ENCODE measurements around the gene ANKRD34C. TPM values are rescaled to one million over a fixed set of nuclear protein-coding genes. Genes with fewer than 3 reads are reported as not detected.

Gene ANKRD34C
- polyA plus RNA-seq, 1 donor (not counting 4 experiments of a cell fraction or from before 2014, with no cell fraction given) = not detected

DNA sequence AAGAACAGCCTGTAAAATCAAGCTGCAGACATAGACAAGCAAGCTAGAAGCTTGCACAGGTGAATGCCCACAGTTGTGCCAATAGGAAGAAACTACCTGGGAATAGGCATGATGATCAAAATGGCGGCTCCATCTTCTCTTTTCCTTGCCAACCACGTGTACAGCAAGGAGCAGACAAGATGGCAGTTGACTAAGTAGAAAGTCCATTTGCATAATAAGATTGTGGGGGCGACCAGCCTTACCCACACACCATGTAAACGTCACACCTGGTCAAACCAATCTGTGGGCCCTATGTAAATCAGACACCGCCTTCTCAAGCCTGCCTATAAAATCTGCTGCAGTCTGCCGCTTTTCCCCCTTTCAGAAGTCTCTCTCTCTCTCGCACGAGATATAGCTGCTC is 25.1 kb upstream of the ANKRD34C start:
- no peak for DNase-seq (ENCODE audit: low read depth, low spot score)
- dilution Hi-C loops (cut with MboI; ENCODE audit: extremely low pct_ligation_motif_present, low sequenced_read_pairs) = no loop called here
- no peak for FAIRE-seq

DNA sequence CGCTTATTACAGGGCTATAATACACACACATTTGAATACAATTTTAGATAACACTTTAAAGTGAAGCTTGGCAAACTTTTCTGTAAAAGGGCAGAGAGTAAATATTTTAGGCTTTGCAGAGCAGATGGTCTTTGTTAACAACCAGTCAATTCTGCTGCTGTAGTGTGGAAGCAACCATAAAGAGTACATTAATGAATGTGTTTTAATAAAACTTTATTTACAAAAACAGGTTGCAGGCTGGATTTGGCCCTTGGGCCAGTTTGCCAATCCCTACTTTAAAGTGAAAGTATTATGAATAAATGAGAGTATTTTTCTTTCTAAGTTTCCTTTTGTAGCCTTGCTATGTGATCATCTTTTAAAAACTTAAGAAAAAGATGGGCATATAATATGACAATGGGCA is 20.7 kb upstream of the ANKRD34C start:
- Histone ChIP-seq H3K4me3 (ENCODE audit: control insufficient read depth in 2 of 3, extremely low read depth in 1 of 3, insufficient read depth in 2 of 3, low read depth in 1 of 3, low read length in 3 of 3) (no peak overlapping the region), H3K4me2 (ENCODE audit: control insufficient read depth, extremely low read depth, insufficient read depth, low read depth, low read length) (no peak overlapping the region), H3K79me2 (ENCODE audit: control insufficient read depth, insufficient read depth, low read length) (no peaks in the 10 kb centered on the region), H3K9me3 (ENCODE audit: control insufficient read depth, low read depth, low read length) (no peaks in the 10 kb centered on the region), H3K27ac (ENCODE audit: control insufficient read depth, insufficient read depth, low read length) (no peak overlapping the region), H3K27me3 (ENCODE audit: control insufficient read depth, extremely low read depth, insufficient read depth, low read length) (no peaks in the 10 kb centered on the region), H2AFZ (ENCODE audit: control insufficient read depth, low read length) (no peak overlapping the region), H3K36me3 (ENCODE audit: control insufficient read depth in 2 of 2, extremely low read depth in 1 of 2, insufficient read depth in 2 of 2, low read length in 2 of 2) (no peaks in the 10 kb centered on the region), H4K20me1 (ENCODE audit: control insufficient read depth, extremely low read depth, insufficient read depth, low read length) (no peaks in the 10 kb centered on the region), H3K4me1 (ENCODE audit: control insufficient read depth, extremely low read depth, insufficient read depth, low read length) (no peaks in the 10 kb centered on the region), H3K9ac (ENCODE audit: control insufficient read depth, extremely low read depth, insufficient read depth, low read length) (no peak overlapping the region), H3K9me1 (ENCODE audit: control insufficient read depth, extremely low read depth, insufficient read depth, low read length) (no peaks in the 10 kb centered on the region)
- TF ChIP-seq, protein P1, sequence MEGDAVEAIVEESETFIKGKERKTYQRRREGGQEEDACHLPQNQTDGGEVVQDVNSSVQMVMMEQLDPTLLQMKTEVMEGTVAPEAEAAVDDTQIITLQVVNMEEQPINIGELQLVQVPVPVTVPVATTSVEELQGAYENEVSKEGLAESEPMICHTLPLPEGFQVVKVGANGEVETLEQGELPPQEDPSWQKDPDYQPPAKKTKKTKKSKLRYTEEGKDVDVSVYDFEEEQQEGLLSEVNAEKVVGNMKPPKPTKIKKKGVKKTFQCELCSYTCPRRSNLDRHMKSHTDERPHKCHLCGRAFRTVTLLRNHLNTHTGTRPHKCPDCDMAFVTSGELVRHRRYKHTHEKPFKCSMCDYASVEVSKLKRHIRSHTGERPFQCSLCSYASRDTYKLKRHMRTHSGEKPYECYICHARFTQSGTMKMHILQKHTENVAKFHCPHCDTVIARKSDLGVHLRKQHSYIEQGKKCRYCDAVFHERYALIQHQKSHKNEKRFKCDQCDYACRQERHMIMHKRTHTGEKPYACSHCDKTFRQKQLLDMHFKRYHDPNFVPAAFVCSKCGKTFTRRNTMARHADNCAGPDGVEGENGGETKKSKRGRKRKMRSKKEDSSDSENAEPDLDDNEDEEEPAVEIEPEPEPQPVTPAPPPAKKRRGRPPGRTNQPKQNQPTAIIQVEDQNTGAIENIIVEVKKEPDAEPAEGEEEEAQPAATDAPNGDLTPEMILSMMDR (optimal IDR thresholded peaks at IDR 0.05 in 1 of 3, IDR thresholded peaks at IDR 0.05 in 1 of 3, conservative IDR thresholded peaks at IDR 0.05 in 1 of 3; ENCODE audit: extremely low read depth in 1 of 3, insufficient read depth in 2 of 3, low read length in 3 of 3) = no peak
- TF ChIP-seq EZH2 (IDR thresholded peaks at IDR 0.05; ENCODE audit: low read length) = no peak
- no peak for FAIRE-seq
- dilution Hi-C loops (cut with MboI; ENCODE audit: extremely low pct_ligation_motif_present, low sequenced_read_pairs) = no loop called here
- no peak for DNase-seq (ENCODE audit: low read depth, low spot score)

More for the DNA sequence above, 25.1 kb upstream of the ANKRD34C start:
- Histone ChIP-seq H3K9me3 (ENCODE audit: control insufficient read depth, low read depth, low read length) (no peaks in the 10 kb centered on the region), H4K20me1 (ENCODE audit: control insufficient read depth, extremely low read depth, insufficient read depth, low read length) (no peaks in the 10 kb centered on the region), H3K36me3 (ENCODE audit: control insufficient read depth in 2 of 2, extremely low read depth in 1 of 2, insufficient read depth in 2 of 2, low read length in 2 of 2) (no peaks in the 10 kb centered on the region), H3K4me3 (ENCODE audit: control insufficient read depth in 2 of 3, extremely low read depth in 1 of 3, insufficient read depth in 2 of 3, low read depth in 1 of 3, low read length in 3 of 3) (no peak overlapping the region), H3K4me2 (ENCODE audit: control insufficient read depth, extremely low read depth, insufficient read depth, low read depth, low read length) (no peak overlapping the region), H3K27ac (ENCODE audit: control insufficient read depth, insufficient read depth, low read length) (no peak overlapping the region), H2AFZ (ENCODE audit: control insufficient read depth, low read length) (no peak overlapping the region), H3K79me2 (ENCODE audit: control insufficient read depth, insufficient read depth, low read length) (no peaks in the 10 kb centered on the region), H3K27me3 (ENCODE audit: control insufficient read depth, extremely low read depth, insufficient read depth, low read length) (no peaks in the 10 kb centered on the region), H3K9me1 (ENCODE audit: control insufficient read depth, extremely low read depth, insufficient read depth, low read length) (no peaks in the 10 kb centered on the region), H3K9ac (ENCODE audit: control insufficient read depth, extremely low read depth, insufficient read depth, low read length) (no peak overlapping the region), H3K4me1 (ENCODE audit: control insufficient read depth, extremely low read depth, insufficient read depth, low read length) (no peaks in the 10 kb centered on the region)
- no peak for TF ChIP-seq EZH2 (IDR thresholded peaks at IDR 0.05; ENCODE audit: low read length)
- TF ChIP-seq, protein P1 (optimal IDR thresholded peaks at IDR 0.05 in 1 of 3, IDR thresholded peaks at IDR 0.05 in 1 of 3, conservative IDR thresholded peaks at IDR 0.05 in 1 of 3; ENCODE audit: extremely low read depth in 1 of 3, insufficient read depth in 2 of 3, low read length in 3 of 3) = no peak
